MV-4-11 (cell line): ENCODE results near the gene TEDC1.

Source experiments
- DNase-seq: peaks from one replicate; lab custom pipeline; 2025; lab: John Stamatoyannopoulos, UW

The TEDC1 gene

GRCh38 chr14:105525861-105526775 is 35.1 kb downstream of the TEDC1 start, which contains the start of gene TMEM121:
TSS of gene TMEM121 (plus strand) at chr14:105526583. CDS start at chr14:105528835, 2,252 bp downstream.
- no peak for DNase-seq

- no peak for DNase-seq
Measured at GRCh38 chr14:105526776-105527380, 35.8 kb downstream of the TEDC1 start.

- no peak for DNase-seq
Measured at GRCh38 chr14:105527381-105527825, 36.4 kb downstream of the TEDC1 start.

GRCh38 chr14:105527826-105528585 is 37.0 kb downstream of the TEDC1 start:
- peak; percentile 50 for DNase-seq

GRCh38 chr14:105528586-105529318 is 37.7 kb downstream of the TEDC1 start:
- DNase-seq: no peak

- no peak for DNase-seq
Measured at GRCh38 chr14:105529319-105529568, 38.2 kb downstream of the TEDC1 start.

GRCh38 chr14:105529569-105530284 is 38.7 kb downstream of the TEDC1 start:
- no peak for DNase-seq

GRCh38 chr14:105530285-105531087 is 39.4 kb downstream of the TEDC1 start:
- no peak for DNase-seq

GRCh38 chr14:105531088-105531893 is 40.2 kb downstream of the TEDC1 start:
- no peak for DNase-seq

- DNase-seq: no peak
Measured at GRCh38 chr14:105531894-105532623, 41.0 kb downstream of the TEDC1 start.

GRCh38 chr14:105532735-105533141 is 41.7 kb downstream of the TEDC1 start:
- DNase-seq: peak; percentile 41

GRCh38 chr14:105533391-105533790 is 42.3 kb downstream of the TEDC1 start:
- DNase-seq: no peak

- DNase-seq: no peak
Measured at GRCh38 chr14:105533811-105534498, 42.9 kb downstream of the TEDC1 start.

GRCh38 chr14:105534586-105534985 is 43.5 kb downstream of the TEDC1 start:
- no peak for DNase-seq

GRCh38 chr14:105536051-105536450 is 45.0 kb downstream of the TEDC1 start:
- DNase-seq: no peak

GRCh38 chr14:105536691-105537579 is 45.9 kb downstream of the TEDC1 start:
- no peak for DNase-seq
